KG1 (cell line): ENCODE results near the gene LRP1.

Experiments
- DNase-seq: peaks from one replicate; lab custom pipeline; 2025; lab: John Stamatoyannopoulos, UW

LRP1 gene

DNA sequence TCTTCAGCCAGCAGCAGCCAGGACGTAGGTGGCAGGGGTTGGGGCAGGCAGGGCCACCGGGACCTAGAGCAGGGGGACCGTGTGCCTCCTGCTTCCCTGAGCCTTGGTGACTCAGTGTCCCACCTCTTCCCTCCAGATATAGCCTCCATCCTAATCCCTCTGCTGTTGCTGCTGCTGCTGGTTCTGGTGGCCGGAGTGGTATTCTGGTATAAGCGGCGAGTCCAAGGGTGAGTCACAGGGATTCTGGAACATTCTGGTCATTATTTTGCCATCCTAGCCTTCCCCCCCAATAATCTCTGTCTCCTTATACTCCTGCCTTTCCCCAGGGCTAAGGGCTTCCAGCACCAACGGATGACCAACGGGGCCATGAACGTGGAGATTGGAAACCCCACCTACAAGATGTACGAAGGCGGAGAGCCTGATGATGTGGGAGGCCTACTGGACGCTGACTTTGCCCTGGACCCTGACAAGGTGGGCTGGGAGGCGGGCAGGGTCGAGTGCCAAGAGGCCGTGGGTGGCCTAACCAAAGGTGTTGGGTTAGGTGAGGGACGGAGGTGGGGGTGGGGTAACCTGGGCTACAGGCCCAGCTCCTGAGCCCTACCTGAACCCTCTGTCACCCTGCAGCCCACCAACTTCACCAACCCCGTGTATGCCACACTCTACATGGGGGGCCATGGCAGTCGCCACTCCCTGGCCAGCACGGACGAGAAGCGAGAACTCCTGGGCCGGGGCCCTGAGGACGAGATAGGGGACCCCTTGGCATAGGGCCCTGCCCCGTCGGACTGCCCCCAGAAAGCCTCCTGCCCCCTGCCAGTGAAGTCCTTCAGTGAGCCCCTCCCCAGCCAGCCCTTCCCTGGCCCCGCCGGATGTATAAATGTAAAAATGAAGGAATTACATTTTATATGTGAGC, 83.8 kb downstream of the LRP1 start:
- no peak for DNase-seq

DNA sequence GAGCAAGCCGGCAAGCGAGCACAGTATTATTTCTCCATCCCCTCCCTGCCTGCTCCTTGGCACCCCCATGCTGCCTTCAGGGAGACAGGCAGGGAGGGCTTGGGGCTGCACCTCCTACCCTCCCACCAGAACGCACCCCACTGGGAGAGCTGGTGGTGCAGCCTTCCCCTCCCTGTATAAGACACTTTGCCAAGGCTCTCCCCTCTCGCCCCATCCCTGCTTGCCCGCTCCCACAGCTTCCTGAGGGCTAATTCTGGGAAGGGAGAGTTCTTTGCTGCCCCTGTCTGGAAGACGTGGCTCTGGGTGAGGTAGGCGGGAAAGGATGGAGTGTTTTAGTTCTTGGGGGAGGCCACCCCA, 84.4 kb downstream of the LRP1 start:
- DNase-seq = no peak

DNA sequence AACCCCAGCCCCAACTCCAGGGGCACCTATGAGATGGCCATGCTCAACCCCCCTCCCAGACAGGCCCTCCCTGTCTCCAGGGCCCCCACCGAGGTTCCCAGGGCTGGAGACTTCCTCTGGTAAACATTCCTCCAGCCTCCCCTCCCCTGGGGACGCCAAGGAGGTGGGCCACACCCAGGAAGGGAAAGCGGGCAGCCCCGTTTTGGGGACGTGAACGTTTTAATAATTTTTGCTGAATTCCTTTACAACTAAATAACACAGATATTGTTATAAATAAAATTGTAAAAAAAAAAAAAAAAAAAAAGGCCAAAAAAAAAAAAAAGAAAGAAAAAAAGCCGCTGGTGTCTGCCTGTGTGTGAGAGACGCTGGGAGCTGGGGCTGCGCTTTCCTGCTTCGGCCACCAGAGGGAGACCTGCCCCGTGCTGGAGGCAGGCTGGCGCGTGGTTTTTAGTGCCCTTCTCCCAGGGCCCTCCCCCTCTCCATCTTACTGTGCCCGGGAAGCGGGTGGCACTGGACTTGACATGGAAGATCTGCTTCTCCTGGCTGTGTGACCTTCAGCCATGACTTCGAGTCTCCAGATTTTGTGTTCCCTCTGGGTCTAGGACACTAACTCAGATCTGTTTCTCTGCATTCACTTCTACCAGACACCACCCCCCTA, 84.9 kb downstream of the LRP1 start:
- DNase-seq = no peak

DNA sequence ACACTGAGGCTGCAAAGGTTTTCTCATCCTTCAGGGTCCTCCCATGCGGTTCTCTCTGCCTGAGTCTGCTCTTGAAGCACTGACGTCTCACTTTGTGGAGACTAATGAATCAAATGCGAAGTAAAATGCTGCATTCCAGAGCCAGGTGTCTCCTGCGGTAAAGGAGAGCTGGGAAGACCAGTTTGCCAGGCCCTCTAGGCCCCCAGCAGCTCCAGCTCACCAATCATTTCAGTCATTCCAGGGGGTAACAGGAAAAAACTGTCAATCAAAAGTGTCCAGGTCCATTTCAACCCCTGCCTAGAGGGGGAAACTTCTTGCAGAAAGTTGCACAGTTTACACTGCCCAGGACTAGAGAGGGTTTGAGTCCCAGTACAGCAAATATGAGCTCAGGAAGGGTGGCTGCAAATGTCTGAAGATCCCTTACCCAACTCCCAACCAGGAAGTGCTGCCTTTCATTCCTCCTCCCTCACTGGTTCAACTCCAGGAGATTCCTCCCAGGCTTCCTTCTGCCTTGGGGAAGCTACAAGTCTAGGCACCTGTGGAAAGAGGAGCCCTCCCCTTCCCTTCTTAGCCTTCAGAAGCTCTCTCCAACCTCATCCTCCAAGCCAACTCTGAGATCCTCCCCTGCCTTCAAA, 85.6 kb downstream of the LRP1 start:
- DNase-seq = no peak

DNA sequence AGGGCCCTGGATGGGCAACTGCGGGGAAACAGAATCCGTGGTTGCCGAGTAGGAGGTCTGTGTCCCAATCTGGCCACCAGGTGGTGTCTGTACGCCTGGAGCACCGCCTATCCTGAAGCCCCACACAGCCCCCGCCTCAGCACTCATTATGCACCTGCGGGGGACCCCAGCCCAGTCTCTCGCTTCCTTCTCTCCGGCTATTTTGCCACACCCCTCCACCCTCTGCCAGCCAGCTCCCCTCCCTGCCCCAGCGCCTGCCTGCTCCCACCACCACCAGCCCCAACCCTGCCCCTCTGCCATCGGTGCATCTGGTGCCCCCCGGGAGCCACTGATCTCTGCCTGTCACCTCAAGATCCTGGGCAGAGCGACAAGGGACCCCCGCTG, 86.1 kb downstream of the LRP1 start:
- DNase-seq = no peak

GRCh38 chr12:57215065-57215464, 86.8 kb downstream of the LRP1 start:
- no peak for DNase-seq

- no peak for DNase-seq
Observed at GRCh38 chr12:57215668-57216013, 87.4 kb downstream of the LRP1 start.

- DNase-seq = no peak
Observed at GRCh38 chr12:57216014-57216911, 88.0 kb downstream of the LRP1 start, which contains the start of gene NXPH4. NXPH4 (plus strand) TSS chr12:57216794; CDS start chr12:57216970, 176 bp downstream.

- no peak for DNase-seq
Observed at GRCh38 chr12:57216921-57217879, 88.9 kb downstream of the LRP1 start.

DNA sequence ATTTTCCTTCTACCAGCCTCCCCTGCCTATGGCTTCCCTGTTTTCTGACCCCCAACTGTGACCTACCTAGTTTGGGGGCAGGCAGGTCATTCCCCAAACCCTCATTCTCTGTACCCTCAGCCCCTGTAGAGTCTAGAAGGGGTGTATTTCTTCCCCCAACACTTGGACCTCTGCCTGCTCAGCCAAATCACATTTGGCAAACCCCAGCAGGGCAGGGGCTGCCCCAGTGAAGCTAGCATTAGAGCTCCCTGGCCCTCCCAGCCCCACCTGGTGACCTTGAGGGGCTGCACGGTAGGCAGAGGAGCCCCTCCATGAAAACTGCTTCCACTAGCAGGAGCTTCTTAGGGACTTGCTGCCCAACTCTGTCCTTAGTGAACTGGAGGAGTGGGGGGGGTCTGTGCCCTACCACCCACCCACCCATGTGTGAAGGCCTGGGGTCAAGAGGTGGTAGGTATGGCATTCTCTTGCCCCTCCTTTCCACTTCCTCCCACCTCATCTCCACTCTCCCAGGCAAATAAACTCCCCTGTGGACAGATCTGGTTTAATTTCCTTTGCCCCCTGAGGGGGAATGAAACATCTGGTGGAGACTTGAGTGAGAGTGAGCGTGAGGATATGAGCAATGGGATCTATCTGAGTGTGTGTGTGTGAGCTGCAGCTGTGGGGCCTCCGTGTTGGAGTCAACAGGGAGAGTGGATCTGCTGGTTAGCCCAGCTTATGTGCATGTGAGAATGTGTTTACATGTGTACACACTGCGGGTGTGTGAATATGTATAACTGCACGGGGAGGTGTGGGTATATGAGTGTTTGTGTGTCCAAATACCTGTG, 90.0 kb downstream of the LRP1 start:
- no peak for DNase-seq

GRCh38 chr12:57219205-57219992, 91.1 kb downstream of the LRP1 start:
- no peak for DNase-seq

DNA sequence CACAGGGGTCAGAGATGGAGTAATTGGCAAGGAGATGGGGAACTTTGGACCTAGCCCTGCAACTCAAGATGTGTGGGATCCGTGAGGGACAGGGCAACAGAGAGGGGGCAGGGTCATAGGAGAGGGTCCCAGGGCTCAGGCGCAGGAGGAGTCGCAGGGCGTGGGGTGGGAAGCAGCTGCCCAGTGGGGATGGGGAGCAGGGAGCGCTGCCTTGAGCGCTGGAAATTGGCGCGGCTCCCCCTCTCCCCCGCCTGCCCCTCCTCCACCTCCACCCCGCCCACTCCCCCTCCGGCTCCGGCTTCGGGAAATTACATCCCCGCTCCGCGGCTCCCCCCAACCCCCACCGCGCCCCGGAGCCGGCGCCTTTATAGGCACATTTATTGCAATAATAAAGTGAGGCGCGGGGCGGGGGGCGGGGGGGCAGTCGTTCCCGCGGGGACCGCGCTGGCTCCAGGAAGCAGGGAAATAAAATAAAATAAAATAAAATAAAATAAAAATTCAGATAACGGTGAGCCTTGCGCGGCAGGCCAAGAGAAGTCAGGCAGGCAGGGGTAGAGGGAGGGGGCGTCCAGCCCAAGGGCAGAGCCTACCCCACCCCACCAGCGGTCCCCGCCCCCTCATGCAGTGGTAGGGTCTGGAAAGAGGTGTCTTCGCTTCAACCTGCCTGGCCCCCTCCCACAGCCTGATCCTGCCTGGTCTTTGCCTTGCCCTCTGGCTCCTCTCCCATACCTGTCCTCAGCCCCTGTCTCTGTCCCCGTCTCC, 91.9 kb downstream of the LRP1 start:
- no peak for DNase-seq

- DNase-seq = no peak
Observed at GRCh38 chr12:57220770-57221168, 92.5 kb downstream of the LRP1 start.

DNA sequence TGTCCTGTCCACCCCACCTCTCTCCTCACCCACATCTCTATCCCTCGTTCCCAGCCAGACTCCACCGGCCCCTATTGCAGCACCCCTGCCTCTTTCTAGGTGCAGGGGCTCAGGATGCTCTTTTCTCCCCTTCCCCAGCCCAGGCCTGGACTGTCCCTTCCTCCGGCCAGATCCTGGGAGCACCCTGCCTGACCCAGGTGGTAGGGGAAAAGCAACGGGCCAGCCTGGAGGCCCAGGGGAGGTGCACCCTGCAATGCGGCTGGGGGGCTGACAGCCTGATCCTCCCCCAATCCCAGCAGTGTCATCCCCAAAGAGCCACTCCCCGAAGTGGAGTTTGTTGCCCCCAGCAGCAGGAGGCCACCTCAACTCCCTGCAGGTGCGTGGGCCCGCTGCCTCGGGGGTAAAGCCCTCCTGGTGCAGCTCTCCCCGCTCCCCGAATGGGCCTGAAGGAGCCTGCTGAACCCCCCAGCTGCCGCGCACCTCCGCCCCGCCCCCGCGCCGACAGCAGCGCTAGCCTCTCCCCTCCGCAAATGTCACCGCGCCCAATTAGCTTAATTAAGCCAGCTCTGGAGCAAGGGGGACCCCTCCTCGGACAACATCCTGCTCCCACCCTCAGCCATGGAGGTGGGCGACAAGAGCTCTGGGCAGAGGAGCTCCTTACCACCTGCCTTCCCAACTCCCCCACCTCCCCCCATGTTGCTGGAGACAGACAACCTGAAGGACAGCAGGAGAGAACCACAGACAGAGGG, 93.1 kb downstream of the LRP1 start:
- no peak for DNase-seq

GRCh38 chr12:57222286-57223190, 94.3 kb downstream of the LRP1 start:
- DNase-seq = no peak
